Epithelial cell of esophagus (primary cell): ENCODE measurements around the gene PCCA.

Source experiments
- DNase-seq: peaks from one replicate; pipeline ENCODE4 v3.0.0; 2010; ENCODE audit warnings: low read depth
- H3K4me3 ChIP-seq: 2 replicates; pipeline ENCODE4 v1.5.1; 2011; ENCODE audit warnings: mild to moderate bottlenecking, low read length, control low read depth
- CTCF ChIP-seq: IDR thresholded peaks from 2 replicates; pipeline ENCODE4 v1.5.1; 2011; ENCODE audit warnings: low read depth, mild to moderate bottlenecking, low read length, control low read depth, inconsistent platforms; ENCODE audit not compliant: insufficient read depth; ENCODE audit errors: missing control alignments

The PCCA gene

GRCh38 chr13:100129605-100130004, 40.7 kb downstream of the PCCA start:
- H3K4me3 ChIP-seq, result no peak overlapping the region
- TF ChIP-seq CTCF, result no peak
- no peak for DNase-seq

- H3K4me3 ChIP-seq, result no peak overlapping the region
- no peak for TF ChIP-seq CTCF
- no peak for DNase-seq
Measured at GRCh38 chr13:100130092-100130491, 41.2 kb downstream of the PCCA start.

- H3K4me3 ChIP-seq, result no peak overlapping the region
- no peak for TF ChIP-seq CTCF
- DNase-seq, result no peak
Measured at GRCh38 chr13:100130930-100131511, 42.1 kb downstream of the PCCA start.

- peak; percentile 76 for DNase-seq
- no peak overlapping the region for H3K4me3 ChIP-seq
- no peak for TF ChIP-seq CTCF
Measured at GRCh38 chr13:100131863-100132574, 43.1 kb downstream of the PCCA start.

- TF ChIP-seq CTCF, result no peak
- H3K4me3 ChIP-seq, result no peak overlapping the region
- DNase-seq, result no peak
Measured at GRCh38 chr13:100138859-100139491, 50.1 kb downstream of the PCCA start.

- DNase-seq, result no peak
- H3K4me3 ChIP-seq, result no peak overlapping the region
- TF ChIP-seq CTCF, result no peak
Measured at GRCh38 chr13:100139817-100140216, 50.9 kb downstream of the PCCA start.
